HG03280 (cell line): ENCODE data around the gene KIAA1143.

Experiments
- ATAC-seq: cut with Tn5 transposase; IDR thresholded peaks from one replicate; pipeline ENCODE4 v1.9.1; 2021; ENCODE audit warnings: mild to moderate bottlenecking, moderate library complexity; ENCODE audit not compliant: unreplicated experiment

KIAA1143 gene

DNA sequence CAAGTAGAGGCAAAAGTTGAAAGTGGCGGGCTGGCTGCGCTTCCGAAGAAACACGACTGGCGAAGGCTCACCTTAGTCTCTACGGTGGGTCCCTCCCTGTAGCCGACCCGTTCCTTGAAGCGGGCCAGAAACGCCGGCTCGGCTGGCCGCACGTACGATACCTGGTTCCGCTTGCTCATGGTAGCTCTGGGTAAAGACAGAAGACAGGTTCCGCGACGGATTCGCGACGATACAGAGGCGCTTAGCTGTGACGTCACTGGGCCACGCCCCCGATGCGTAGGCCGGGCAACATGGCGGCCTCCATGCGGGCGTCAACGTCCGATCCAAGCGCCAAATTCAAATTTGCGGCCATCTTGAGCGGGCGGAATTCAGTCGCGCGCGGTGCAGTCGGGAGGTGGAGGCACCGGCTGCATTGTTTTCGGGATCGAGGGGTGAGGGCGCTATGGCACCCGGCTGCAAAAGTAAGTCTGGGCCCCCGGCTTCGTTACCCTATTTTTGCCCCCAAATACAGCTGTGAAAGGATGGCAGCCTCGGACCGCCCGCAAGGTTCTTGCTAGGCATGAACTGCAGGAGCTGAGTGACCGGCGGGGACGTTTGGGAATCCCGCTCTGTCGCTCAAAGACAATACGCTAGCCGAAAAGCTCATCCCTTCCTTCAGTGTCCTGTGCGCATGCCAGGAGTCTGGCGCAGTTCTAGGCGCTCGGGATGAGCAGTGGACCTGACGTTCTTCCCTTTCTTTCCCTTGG lies at the start of gene KIAA1143, which contains the start of gene KIF15:
KIAA1143 (minus strand) TSS at position 196 of the 746 bp plus-strand sequence; CDS start at position 179, 17 bp downstream.
KIF15 (plus strand) TSS at position 371 of the 746 bp plus-strand sequence; CDS start at position 443, 72 bp downstream.
- ATAC-seq = peak; percentile 92

DNA sequence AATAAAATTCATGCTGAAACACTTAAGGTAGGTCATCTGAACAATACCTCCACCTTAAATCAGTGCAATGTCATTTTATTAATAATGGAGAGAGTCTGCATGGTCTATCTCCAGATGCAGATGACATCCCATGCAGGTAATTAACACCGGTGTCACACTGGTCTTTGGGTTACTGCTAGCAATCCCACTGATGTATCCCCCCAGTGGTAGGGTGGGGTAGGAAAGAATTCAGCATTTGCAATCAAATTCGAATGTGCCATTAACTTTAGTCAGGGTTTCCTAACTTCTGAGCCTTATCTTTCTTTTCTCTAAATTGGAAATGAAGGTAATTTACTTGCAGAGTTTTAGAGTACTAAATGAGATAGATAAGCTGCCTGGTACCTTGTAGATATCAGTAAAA lies 44.5 kb upstream of the KIAA1143 start:
- ATAC-seq = no peak

DNA sequence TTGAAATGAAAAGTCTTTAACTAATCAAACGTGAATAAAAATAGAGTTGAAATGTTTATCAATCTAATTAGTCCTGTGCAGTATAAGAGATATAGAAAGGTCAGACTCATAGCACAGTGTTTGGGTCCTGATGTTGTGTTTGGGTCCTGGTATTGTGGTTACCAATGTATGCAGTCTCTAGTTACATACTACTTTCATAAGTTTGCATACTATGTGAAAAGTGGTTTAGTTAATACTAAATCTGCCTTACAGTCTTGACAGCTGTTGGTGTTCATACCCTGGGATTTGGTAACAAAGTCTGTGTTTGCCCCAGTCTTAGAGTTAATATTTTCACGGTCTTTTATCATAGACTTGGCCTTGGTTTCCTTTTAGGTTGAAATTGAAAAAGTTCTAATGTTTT lies 41.9 kb upstream of the KIAA1143 start:
- no peak for ATAC-seq

DNA sequence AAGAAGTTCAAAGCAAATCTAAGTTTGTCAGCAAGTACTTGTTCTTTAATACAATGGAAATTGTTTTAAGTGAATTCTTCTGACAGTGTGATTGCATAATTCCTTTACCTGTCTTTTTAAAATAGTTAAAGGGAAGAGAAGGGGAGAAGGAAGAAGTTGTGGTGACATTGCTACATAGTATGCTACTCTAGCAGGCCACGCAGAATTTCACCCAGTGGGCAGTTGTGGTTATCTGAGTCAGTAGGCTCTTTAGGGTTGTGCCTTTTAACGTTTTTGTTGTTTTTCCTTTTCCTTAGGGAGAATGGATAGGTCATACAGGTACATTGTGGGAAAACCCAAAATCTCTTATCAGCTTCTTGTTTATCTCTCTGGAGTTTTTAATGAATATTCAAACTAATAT lies 40.6 kb upstream of the KIAA1143 start:
- ATAC-seq = no peak

DNA sequence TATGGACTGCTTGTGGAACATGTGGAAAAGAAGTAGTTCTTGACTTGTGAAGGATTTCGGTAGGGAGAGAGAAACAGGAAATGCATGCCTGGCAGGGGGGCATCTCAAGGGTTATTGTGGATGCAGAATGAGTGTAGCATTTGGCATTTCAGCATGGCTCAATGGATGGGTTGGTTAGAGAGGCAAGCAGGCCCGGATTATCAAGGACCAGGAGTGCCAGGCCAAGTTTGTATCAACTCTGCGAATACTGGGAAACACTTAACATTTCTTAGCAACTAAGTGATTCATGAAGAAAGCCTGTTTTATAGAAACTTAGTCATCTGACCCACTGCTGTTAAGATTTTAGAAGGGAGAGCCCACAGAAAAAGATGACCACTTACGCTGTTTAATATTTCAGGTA lies 33.8 kb upstream of the KIAA1143 start:
- no peak for ATAC-seq

DNA sequence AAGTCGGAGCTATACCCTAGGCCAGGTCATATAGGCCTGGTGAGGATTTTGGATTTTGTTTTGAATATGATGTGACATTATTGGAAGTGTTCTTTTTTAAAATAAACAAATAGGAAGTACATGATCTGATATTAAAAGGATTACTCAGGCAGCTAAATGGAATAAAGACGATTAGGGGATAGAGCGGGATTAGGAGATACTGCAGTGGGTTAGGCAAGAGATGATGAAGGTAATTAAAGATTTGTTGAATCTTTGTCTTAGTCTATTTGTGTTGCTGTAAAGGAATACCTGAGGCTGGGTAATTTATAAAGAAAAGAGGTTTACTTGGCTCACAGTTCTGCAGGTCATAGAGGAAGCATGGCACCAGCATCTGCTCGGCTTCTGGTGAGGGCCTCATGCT lies 21.5 kb upstream of the KIAA1143 start:
- no peak for ATAC-seq

DNA sequence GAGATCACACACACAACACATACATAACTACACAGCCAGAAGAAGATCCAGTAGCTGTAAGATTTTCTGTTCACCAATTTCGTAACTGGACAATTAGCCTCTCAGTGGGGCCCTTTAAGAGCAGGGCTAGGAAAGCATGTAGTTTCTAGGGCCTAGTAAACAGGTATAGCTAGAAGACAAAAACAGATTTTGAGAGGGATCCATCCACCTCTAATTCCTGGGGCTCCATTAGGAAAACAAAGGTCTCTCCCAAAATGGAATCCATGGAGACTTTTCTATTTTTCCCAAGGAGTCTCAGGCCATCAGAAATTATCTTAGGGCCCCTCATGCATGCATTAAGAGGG lies 10.7 kb upstream of the KIAA1143 start:
- no peak for ATAC-seq

DNA sequence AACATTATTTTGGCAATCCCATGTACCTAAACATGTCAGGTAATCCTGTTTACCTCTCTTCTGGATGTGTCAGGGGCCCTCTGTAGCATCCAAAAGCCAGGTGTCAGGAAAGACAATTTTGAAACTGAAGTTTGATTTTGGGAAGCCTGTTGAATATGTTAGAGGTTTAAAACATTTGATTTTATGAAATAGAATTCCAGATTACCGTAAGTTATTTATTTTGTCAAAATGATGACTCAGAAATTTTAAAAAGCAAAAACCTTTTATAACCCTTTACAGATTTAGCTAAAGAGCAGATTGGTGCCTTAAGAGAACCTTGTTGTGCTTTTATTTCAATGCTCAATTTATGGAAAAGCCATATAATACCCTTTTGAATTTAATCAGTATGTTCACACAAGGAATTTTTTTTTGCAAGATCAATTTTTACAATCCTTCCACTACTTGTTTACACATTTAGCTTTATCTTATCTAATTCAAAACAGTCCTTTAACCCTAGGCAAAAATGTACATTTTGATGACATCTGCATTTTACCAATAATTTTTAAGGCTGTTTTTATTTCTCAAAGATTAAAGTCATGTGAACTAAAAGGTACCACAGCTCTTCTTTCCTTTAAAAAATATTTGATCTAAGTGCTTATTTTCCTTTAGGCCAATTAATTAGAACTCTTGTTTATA lies 10.1 kb upstream of the KIAA1143 start:
- no peak for ATAC-seq

DNA sequence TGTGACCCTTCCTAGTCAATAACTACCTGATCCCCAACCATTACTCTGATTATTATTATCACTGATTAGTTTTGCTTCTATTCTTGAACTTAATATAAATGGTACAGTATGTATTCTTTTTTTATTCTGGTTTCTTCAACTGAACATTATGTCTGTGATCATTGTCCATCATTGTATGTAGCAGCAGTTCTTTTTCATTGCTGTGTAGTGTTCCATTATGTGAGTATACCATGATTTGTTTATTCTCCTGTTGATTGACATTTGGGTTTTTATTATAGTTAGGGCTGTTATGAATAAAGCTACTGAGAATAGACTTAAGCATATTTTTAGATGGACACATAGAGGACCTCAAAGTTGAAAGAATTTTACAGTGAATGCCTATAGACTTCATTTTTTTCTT lies 2.8 kb upstream of the KIAA1143 start:
- ATAC-seq = no peak

DNA sequence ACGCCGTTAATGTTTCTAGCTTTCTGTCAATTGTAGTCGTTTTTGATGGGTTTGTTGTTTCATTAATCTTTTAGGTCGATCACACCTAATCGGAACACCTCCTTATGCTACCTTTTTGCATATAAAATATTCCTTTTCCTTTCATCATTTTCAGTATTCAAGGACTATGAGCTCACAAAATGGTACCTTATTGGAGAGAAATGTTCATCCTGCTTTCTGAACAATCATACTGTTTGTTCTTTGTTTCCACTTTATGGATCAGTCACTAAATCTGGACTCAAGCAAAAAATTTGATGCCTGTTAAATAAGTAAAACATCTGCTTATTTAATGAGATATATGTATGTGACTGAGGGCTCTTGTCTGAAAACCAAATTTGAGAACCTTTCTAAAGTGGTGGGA lies 1.3 kb upstream of the KIAA1143 start:
- ATAC-seq = no peak

DNA sequence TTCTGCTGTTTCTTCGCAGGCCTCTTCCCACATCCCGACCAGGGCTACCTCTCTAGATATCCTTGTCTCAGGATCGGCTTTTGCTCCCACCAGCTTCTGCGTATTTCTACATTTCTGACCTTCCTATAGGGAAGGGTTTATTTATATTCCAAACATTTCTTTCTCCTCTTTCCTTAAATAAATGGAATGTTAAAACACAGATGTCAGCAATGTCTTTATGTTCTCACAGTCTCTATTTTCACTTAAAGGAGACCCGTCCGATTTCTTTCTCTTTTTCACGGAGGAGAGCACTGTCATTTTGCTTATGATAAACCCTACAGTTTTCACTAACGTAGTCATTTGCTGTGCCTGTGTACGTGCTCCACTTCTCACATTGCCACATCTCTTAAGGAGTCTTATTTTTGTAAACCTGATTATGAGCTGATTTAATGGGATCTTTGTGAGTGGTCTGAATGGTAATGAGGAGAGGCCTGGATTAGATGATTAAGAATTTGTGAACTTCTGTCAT lies 805 bp upstream of the KIAA1143 start:
- ATAC-seq = peak; percentile 1

DNA sequence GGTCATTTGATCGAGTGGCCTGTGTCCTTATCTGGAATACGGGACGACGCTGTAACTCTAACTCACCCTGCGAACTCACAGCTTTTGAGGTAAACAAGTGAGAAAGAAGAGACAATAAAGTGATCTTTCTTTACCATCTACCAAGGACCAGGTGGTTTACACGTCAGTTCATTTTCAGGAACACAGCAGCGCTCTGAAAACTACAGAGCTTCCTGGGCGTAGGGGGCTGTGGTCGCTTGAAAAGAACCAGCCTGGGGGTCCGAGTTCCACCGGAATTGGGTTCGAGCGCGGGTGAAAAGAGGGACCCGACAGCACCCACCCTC lies 357 bp downstream of the KIAA1143 start:
- no peak for ATAC-seq

DNA sequence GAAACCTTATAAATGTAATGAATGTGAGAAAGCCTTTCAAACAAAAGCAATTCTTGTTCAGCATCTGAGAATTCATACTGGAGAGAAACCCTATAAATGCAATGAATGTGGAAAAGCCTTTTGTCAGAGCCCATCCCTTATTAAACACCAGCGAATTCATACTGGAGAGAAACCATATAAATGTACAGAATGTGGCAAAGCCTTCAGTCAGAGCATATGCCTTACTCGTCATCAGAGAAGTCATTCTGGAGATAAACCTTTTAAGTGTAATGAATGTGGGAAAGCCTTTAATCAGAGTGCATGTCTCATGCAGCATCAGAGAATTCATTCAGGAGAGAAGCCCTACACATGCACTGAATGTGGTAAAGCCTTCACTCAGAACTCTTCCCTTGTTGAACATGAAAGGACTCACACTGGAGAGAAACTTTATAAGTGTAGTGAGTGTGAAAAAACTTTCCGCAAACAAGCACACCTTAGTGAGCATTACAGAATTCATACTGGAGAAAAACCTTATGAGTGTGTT lies 26.7 kb downstream of the KIAA1143 start:
- ATAC-seq = no peak

DNA sequence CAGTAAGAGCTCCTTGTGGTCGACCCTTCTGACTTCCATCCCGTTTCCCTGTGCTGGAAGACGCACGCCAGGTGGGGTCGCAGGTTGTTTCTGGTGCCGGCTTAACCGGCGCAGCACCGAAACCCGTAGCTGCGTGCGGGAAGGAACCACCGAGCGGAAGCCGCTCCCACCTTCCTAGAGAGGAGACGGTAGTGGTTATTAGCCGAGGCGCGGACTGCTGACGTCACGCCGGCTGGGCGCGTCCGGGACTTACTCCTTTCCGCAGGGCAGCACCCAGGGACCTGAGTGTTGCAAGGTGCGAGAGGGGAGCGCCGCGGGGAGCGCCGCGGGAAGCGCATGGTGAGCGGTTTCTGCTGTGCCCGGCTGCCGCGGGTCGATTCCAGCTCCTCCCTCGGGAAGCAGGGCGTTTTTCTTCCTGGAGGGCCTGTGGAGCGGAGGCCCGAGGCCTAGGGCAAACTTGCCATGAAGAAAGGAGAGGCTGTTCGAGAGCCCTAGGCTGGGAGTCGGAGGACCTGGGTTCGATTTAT lies 32.0 kb downstream of the KIAA1143 start, which contains the start of gene ZNF501:
ZNF501 (plus strand) TSS at position 252 of the 527 bp plus-strand sequence. CDS start 4,787 bp downstream, outside the sequence.
- ATAC-seq = peak; percentile 91

DNA sequence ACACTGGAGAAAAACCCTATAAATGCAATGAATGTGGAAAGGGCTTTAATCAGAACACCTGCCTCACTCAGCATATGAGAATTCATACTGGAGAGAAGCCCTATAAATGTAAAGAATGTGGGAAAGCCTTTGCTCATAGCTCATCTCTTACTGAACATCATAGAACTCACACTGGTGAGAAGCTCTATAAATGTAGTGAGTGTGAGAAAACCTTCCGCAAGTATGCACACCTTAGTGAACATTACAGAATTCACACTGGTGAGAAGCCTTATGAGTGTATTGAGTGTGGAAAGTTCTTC lies 39.4 kb downstream of the KIAA1143 start:
- no peak for ATAC-seq

DNA sequence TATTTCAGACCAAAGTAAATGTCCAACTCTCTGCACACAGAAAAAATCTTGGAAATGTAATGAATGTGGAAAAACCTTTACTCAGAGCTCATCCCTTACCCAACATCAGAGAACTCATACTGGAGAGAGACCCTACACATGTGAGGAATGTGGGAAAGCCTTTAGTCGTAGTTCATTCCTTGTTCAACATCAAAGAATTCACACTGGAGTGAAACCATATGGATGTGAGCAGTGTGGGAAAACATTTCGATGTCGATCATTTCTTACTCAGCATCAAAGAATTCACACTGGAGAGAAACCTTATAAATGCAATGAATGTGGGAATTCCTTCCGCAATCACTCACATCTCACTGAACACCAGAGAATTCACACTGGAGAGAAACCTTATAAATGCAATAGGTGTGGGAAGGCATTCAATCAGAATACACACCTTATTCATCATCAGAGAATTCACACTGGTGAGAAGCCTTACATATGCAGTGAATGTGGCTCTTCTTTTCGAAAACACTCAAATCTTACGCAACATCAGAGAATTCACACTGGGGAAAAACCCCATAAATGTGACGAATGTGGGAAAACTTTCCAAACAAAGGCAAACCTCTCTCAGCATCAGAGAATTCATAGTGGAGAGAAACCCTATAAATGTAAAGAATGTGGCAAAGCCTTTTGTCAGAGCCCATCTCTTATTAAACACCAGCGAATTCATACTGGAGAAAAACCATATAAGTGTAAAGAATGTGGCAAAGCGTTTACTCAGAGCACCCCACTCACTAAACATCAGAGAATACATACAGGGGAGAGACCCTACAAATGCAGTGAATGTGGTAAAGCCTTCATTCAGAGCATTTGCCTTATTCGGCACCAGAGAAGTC lies 40.0 kb downstream of the KIAA1143 start:
- no peak for ATAC-seq

DNA sequence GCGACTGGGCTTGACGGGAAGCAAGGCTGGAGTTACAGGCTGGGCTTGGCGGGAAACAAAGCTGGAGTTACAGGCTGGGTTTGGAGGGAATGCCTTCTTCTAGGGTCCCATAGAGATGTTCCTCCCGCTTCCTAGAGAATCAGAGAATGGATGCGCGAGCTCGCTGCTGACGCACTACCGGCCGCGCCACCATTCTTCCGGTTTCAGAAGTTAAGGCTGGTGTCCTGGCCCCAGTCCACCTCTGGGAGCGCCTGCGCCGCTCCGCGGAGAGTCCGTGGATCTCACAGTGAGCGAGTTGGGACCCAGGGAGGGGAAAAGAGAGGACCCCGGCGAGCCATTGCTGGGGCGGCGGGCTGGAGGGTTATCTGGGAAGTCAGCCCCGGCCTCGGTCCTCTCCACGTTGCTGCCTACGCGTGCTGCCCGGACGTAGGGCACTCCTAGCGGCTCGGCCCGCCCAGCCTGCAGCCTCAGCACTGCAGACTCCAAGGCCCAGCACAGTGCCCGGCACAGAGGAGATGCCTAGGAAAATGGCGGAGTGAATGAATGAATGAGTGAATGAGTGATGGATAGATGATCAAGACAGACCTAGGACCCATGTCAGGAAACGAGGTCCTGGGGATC lies 48.9 kb downstream of the KIAA1143 start, which contains the start of gene ZNF502:
ZNF502 (plus strand) TSS at position 206 of the 621 bp plus-strand sequence. CDS start 7,602 bp downstream, outside the sequence.
- ATAC-seq = no peak
